AG04450 (cell line): ENCODE measurements around the gene TTLL1. TPM values are rescaled to one million over a fixed set of nuclear protein-coding genes. Genes with fewer than 3 reads are reported as not detected.

Source experiments
- CTCF ChIA-PET: fragments of 300-600, 350-600 bp; formaldehyde crosslinking; extraction: SDS; loops from one replicate; lab custom pipeline; 2022; ENCODE audit warnings: antibody characterized with exemption, inconsistent platforms; lab: Charles Lee
- POLR2A ChIA-PET: fragments of 350-600 bp; formaldehyde crosslinking; extraction: SDS; loops from one replicate; lab custom pipeline; 2021; ENCODE audit warnings: antibody characterized with exemption, inconsistent platforms; lab: Yijun Ruan, JAX
- DNase-seq: peaks from one replicate; pipeline ENCODE4 v3.0.0-alpha.2; 2011; ENCODE audit warnings: low read depth, low spot score
- H3K27ac ChIP-seq: one replicate; pipeline ENCODE4 v1.5.1; 2012; ENCODE audit warnings: low read depth, low read length, control low read depth
- H3K27me3 ChIP-seq: one replicate; pipeline ENCODE4 v1.6.0; 2012; ENCODE audit warnings: low read length; ENCODE audit not compliant: control insufficient read depth, insufficient read depth
- H3K4me3 ChIP-seq: 2 replicates; pipeline ENCODE4 v1.5.1; 2011; ENCODE audit warnings: mild to moderate bottlenecking, low read depth, low read length, control low read depth
- H3K9me3 ChIP-seq: 2 replicates; pipeline ENCODE4 v1.5.1; 2012; ENCODE audit warnings: low read length; ENCODE audit not compliant: control insufficient read depth, insufficient read depth
- polyA plus RNA-seq: library from polyadenylated mRNA; depleted of rRNA; stranded (reverse); fragments of >200 nt; gene quantifications from 2 replicates; pipeline ENCODE4 v1.2.3, GENCODE V29; 2011
- TF ChIP-seq, protein P1 (sequence below): IDR thresholded peaks from 2 replicates; pipeline ENCODE4 v1.5.1; 2011; ENCODE audit warnings: low read depth, low read length, control low read depth, inconsistent platforms

The TTLL1 gene
- polyA plus RNA-seq, 1 experiment: 17.5 TPM

DNA sequence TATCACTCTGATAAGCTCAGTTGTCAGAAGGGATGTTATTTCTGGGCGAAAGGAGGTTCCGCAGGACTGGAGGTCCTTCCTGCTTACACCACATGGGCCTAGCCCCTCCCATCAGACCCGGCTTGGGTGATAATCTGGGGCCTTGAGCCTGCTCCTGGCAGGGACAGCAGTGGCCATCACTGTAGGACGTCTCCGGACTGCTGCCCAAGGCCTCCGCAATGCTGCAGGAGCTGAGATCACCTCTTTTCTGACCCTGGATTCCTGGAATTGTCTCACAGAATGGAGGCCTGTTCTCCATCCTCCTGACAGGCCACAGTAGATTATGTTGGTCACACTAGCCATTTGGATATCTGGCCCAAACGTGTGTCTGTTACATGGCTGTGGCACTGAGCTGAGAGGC lies 12.1 kb upstream of the TTLL1 start:
- TF ChIP-seq, protein P1, sequence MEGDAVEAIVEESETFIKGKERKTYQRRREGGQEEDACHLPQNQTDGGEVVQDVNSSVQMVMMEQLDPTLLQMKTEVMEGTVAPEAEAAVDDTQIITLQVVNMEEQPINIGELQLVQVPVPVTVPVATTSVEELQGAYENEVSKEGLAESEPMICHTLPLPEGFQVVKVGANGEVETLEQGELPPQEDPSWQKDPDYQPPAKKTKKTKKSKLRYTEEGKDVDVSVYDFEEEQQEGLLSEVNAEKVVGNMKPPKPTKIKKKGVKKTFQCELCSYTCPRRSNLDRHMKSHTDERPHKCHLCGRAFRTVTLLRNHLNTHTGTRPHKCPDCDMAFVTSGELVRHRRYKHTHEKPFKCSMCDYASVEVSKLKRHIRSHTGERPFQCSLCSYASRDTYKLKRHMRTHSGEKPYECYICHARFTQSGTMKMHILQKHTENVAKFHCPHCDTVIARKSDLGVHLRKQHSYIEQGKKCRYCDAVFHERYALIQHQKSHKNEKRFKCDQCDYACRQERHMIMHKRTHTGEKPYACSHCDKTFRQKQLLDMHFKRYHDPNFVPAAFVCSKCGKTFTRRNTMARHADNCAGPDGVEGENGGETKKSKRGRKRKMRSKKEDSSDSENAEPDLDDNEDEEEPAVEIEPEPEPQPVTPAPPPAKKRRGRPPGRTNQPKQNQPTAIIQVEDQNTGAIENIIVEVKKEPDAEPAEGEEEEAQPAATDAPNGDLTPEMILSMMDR: no peak
- no peak for DNase-seq
- ChIA-PET CTCF (no interaction called here), POLR2A (no interaction called here)
- Histone ChIP-seq H3K27me3 (peaks cover 3% of the 10 kb centered on the region), H3K4me3 (no peak overlapping the region), H3K9me3 (peaks cover 11% of the 10 kb centered on the region), H3K27ac (no peak overlapping the region)

- DNase-seq: no peak
- H3K9me3 ChIP-seq: peaks cover 21% of the 10 kb centered on the region
- no peak overlapping the region for H3K27ac ChIP-seq
- ChIA-PET CTCF (interaction anchor here (0.7 kb wide), 1 partner anchor 478 kb away, joined by 9 read pairs; no protein-coding TSS in a partner anchor), POLR2A (interaction anchor here (0.7 kb wide), 1 partner anchor 455 kb away, joined by 3 read pairs; no protein-coding TSS in a partner anchor)
- TF ChIP-seq, protein P1: no peak
- H3K27me3 ChIP-seq: no peaks in the 10 kb centered on the region
- no peak overlapping the region for H3K4me3 ChIP-seq
Observed at GRCh38 chr22:43100225-43100624, 11.0 kb upstream of the TTLL1 start.

GRCh38 chr22:43099095-43099494 lies 9.9 kb upstream of the TTLL1 start:
- Histone ChIP-seq H3K4me3 (no peak overlapping the region), H3K27ac (no peak overlapping the region), H3K9me3 (peaks cover 24% of the 10 kb centered on the region), H3K27me3 (no peaks in the 10 kb centered on the region)
- POLR2A ChIA-PET: no interaction called here
- TF ChIP-seq, protein P1: no peak
- CTCF ChIA-PET: interaction anchor here (0.6 kb wide), 1 partner anchor 227 kb away, joined by 3 read pairs; no protein-coding TSS in a partner anchor
- no peak for DNase-seq

DNA sequence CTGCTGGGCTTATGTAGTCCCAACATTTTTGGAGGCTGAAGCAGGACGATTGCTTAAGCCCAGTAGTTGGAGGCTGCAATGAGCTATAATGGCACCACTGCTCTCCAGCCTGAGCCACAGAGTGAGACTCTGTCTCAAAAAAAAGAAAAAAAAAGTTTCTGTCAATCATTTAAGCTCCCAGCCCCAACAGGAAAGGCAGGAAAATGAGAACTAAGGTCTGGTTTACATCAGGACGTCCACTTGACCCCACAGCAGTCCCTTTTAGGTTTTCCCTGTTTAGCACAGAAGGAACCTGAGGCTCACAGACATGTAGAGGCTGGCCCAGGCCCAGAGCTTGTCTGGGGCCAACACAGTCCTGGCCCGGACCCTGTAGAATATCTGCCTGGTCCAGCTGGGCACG lies 9.2 kb upstream of the TTLL1 start:
- CTCF ChIA-PET: no interaction called here
- TF ChIP-seq, protein P1: no peak
- POLR2A ChIA-PET: no interaction called here
- Histone ChIP-seq H3K27me3 (no peaks in the 10 kb centered on the region), H3K27ac (no peak overlapping the region), H3K4me3 (no peak overlapping the region), H3K9me3 (peaks cover 24% of the 10 kb centered on the region)
- no peak for DNase-seq

DNA sequence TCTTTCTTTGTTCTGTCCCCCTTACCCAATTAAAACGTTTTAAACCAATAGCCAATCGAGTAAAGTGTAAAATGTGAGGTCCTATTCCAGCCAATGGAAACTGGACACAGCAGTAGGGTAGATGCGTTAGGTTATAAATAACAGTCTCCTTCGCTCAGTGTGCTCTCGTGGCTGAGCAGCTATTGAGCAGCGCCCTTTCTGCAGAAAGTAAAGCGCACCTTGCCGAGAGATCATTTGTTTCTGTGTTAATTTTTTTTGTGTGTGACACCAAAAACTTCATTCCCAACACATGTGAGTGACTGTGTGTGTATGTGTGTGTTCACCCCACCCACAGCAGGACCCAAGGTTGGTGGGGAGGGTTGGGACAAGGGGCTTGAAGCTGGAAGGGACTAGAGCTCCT lies 7.2 kb upstream of the TTLL1 start:
- Histone ChIP-seq H3K27me3 (no peaks in the 10 kb centered on the region), H3K27ac (no peak overlapping the region), H3K9me3 (peaks cover 24% of the 10 kb centered on the region), H3K4me3 (no peak overlapping the region)
- ChIA-PET POLR2A (no interaction called here), CTCF (no interaction called here)
- TF ChIP-seq, protein P1: no peak
- DNase-seq: no peak
